GM19023 (cell line): ENCODE measurements around the gene TIMP3.

Source experiments
- ATAC-seq: cut with Tn5 transposase; IDR thresholded peaks from one replicate; pipeline ENCODE4 v1.9.1; 2021; ENCODE audit warnings: mild to moderate bottlenecking, moderate library complexity; ENCODE audit not compliant: unreplicated experiment

The TIMP3 gene

DNA sequence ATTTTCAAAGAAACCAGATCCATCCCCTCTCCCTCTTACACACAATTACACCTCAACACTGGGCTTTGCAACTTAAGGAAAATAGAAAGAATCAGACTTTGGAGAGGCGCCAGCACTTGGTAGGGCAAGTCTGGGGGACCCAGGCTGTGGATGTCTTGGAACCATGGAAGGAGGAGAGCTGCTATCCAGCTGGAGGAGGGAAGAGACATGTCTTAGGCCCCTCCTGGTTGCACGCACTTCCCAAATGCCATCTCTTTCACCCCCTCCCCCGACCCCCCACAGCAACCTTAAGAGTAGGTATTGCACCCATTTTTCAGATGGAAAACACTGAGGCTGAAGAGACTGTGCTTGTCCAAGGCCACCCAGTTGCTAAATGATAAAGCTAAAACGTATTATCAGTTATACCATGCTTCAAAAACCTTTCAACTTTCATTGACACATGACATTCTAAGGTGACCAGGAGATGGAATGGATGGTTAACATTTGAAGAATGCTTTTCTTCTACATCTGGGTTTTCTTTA lies 3.9 kb downstream of the TIMP3 start:
- no peak for ATAC-seq

- ATAC-seq, result no peak
Observed at GRCh38 chr22:32806296-32806695, 4.8 kb downstream of the TIMP3 start.

- no peak for ATAC-seq
Observed at GRCh38 chr22:32808038-32808445, 6.5 kb downstream of the TIMP3 start.

DNA sequence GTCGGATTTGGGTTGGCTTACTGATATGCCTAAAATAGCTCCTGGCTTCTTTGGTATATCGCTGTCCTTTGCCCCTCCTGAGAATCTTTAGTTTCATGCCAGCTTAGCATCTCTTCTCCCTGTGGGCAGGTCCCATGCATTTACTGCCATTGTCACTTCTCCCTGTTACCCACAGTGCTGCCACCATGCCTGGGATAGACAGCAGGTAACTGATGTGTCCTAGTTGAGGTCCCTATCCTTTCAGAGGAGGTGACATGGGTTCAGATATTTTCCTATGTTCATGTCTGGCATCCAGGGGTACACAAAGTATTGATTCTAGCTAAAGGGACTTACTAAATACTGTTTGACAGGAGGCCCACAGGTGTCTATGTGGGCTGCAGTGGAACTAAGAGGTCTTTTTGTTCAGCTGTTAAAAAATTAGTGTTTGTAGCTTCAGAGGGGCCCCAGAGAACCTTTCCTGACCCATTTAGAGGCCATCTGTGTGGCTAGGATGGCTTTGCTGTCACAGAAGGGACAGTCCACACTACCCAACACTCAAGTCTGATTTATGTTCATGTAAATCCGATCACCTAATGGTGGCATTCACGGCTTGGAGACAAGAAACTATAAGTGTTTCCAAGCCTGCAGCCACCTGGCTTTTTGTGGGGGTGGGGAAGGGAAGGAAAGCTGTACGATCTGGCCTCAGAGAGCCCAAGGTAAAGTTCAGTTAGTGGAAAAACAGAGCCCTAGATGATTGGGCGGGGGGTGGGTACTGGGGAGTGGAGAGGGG lies 8.5 kb downstream of the TIMP3 start:
- ATAC-seq, result no peak

- ATAC-seq, result no peak
Observed at GRCh38 chr22:32810555-32811133, 9.1 kb downstream of the TIMP3 start.

GRCh38 chr22:32811788-32812545 lies 10.5 kb downstream of the TIMP3 start:
- ATAC-seq, result no peak

GRCh38 chr22:32814285-32814860 lies 12.9 kb downstream of the TIMP3 start:
- ATAC-seq, result no peak

DNA sequence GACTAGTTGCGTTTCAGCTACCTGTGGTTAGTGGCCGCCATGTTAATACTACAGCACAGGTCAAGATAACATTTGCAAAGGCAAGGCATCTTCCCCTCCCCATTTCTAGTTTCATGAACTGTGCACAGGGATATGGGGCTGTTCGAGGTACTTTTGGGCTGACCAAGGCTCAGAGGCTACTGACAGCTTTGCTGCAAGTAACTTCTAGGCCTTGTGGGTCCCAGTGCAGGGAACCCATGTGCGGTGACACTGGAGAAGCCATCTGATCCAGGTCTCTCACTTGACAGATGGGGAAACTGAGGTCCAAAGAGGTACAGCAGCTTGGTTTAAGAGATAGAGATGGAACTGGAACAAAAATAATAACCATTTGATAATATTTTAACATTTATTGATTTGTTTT lies 13.6 kb downstream of the TIMP3 start:
- ATAC-seq, result no peak

DNA sequence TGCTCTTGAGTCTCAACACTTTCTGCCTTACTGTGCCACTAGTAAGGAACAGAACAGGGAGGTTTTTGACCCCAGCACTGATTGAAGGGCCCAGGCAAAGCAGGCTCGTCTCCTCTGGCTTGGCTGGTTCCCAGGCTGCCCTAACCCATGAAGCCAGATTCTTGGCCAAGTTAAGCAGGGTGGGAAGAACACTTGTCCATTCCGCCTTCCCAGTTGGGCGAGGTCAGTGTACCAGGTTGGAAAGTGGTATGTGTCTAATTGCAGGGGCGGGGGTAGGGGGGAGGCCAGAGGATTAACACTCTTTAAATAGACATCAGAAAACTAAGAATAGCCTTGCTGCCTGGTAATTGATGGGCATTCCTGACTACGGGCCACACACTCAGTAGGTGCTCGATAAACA lies 14.4 kb downstream of the TIMP3 start:
- no peak for ATAC-seq

- ATAC-seq, result no peak
Observed at GRCh38 chr22:32817137-32817730, 15.7 kb downstream of the TIMP3 start.

- ATAC-seq, result no peak
Observed at GRCh38 chr22:32818446-32819115, 17.1 kb downstream of the TIMP3 start.

- ATAC-seq, result no peak
Observed at GRCh38 chr22:32819120-32819519, 17.6 kb downstream of the TIMP3 start.

- no peak for ATAC-seq
Observed at GRCh38 chr22:32820131-32821119, 18.9 kb downstream of the TIMP3 start.

DNA sequence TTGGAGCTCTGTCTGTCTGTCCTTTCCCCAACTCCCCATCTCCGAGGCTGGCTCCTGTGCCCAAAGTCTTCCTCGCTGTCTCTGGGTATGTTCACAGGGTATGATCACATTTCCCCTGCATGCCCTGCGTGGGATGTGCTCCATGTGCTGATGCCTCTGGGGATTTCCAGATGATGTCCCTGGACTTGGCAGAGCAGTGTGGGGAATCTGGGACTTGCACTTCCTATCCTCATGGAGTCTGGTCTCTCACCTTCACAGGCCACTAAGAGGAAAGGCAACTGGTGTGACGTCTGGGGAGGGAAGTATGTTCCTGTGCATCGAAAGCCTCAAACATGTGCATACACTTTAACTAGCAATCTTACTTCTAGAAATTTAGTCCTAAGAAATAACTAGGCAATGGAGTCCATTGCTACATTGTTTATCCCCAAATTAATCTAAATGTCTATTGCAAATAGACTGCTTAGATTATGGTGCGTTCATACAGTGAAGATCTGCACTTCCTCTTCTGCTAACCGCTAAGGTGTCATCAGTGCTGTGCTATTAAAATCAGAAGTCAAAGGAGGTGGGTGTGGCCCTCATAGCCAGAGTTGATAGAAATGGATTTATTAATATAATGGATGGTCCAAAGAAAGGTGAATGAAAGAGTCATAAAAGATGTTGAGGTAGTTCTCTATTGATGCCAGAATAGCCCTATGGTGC lies 20.8 kb downstream of the TIMP3 start:
- ATAC-seq, result no peak

- no peak for ATAC-seq
Observed at GRCh38 chr22:32823024-32823730, 21.7 kb downstream of the TIMP3 start.

- no peak for ATAC-seq
Observed at GRCh38 chr22:32824531-32825312, 23.2 kb downstream of the TIMP3 start.

GRCh38 chr22:32826537-32826936 lies 25.0 kb downstream of the TIMP3 start:
- ATAC-seq, result no peak
